Stomach (tissue), 4 donors: ENCODE data around the gene IFT27.

Source experiments
- CTCF ChIP-seq, 7 experiments: fragments of 450-650 bp in 4 of 7; fragments of 200-600 bp in 3 of 7; sonication (generic) in 3 of 7; IDR thresholded peaks; one replicate each; pipeline ENCODE4 v1.5.1; 2016 to 2019; ENCODE audit warnings: antibody characterized with exemption in 7 of 7, control low read depth in 2 of 7, mild to moderate bottlenecking in 1 of 7
- EP300 ChIP-seq: sonication (generic); formaldehyde crosslinking; IDR thresholded peaks from one replicate; pipeline ENCODE4 v1.6.1; 2017; ENCODE audit warnings: antibody characterized with exemption

GRCh38 chr22:36822581-36822980 lies 46.7 kb upstream of the IFT27 start:
- no peak for TF ChIP-seq CTCF (IDR thresholded peaks at IDR 0.05)
- TF ChIP-seq EP300, result no peak
